ENCODE data around the gene SNRNP35.
"Not testable (repeated sequence)": the region's sequence is repeated elsewhere in the genome, so short reads cannot be mapped to it uniquely, and the experiment has no call there.

The SNRNP35 gene

GRCh38 chr12:123489580-123489979 is 31.6 kb downstream of the SNRNP35 start:
- DNase-seq (ENCODE audit: low spot score) = no peak

GRCh38 chr12:123490089-123490488 is 32.1 kb downstream of the SNRNP35 start:
- DNase-seq (ENCODE audit: low spot score) = no peak

GRCh38 chr12:123491056-123491455 is 33.1 kb downstream of the SNRNP35 start:
- no peak for DNase-seq (ENCODE audit: low spot score)

- DNase-seq (ENCODE audit: low spot score) = no peak
Measured at GRCh38 chr12:123491481-123491880, 33.5 kb downstream of the SNRNP35 start.

GRCh38 chr12:123492339-123493039 is 34.5 kb downstream of the SNRNP35 start:
- DNase-seq (ENCODE audit: low spot score) = not testable (repeated sequence)

- DNase-seq (ENCODE audit: low spot score) = no peak
Measured at GRCh38 chr12:123494124-123494851, 36.3 kb downstream of the SNRNP35 start.

- no peak for DNase-seq (ENCODE audit: low spot score)
Measured at GRCh38 chr12:123497065-123497464, 39.1 kb downstream of the SNRNP35 start.

- DNase-seq (ENCODE audit: low spot score) = no peak
Measured at GRCh38 chr12:123498126-123498825, 40.3 kb downstream of the SNRNP35 start.

GRCh38 chr12:123499332-123499731 is 41.4 kb downstream of the SNRNP35 start:
- no peak for DNase-seq (ENCODE audit: low spot score)

- DNase-seq (ENCODE audit: low spot score) = peak; percentile 65
Measured at GRCh38 chr12:123502163-123502704, 44.3 kb downstream of the SNRNP35 start.

GRCh38 chr12:123506059-123506842 is 48.3 kb downstream of the SNRNP35 start:
- DNase-seq (ENCODE audit: low spot score) = no peak

GRCh38 chr12:123506843-123507236 is 48.9 kb downstream of the SNRNP35 start:
- DNase-seq (ENCODE audit: low spot score) = no peak

- no peak for DNase-seq (ENCODE audit: low spot score)
Measured at GRCh38 chr12:123512838-123513665, 55.1 kb downstream of the SNRNP35 start.

- DNase-seq (ENCODE audit: low spot score) = no peak
Measured at GRCh38 chr12:123513805-123514204, 55.9 kb downstream of the SNRNP35 start.

GRCh38 chr12:123514582-123515221 is 56.8 kb downstream of the SNRNP35 start:
- not testable (repeated sequence) for DNase-seq (ENCODE audit: low spot score)

GRCh38 chr12:123516216-123516780 is 58.4 kb downstream of the SNRNP35 start:
- no peak for DNase-seq (ENCODE audit: low spot score)

All from putamen (tissue), 1 donor.